Neural cell (in vitro differentiated cells): Measurements from ENCODE around the gene ARHGEF38. TPM values are rescaled to one million over a fixed set of nuclear protein-coding genes. Genes with fewer than 3 reads are reported as not detected.

Source experiments
- H2AFZ ChIP-seq: fragments of 200-600, 300-800 bp; sonication (generic), shearing (Covaris generic); 2 replicates; pipeline ENCODE4 v1.6.0; 2014; ENCODE audit warnings: low read depth, mild to moderate bottlenecking, antibody characterized with exemption, low read length, moderate library complexity
- H3F3A ChIP-seq: fragments of 200-600 bp; shearing (Covaris generic); 2 replicates; pipeline ENCODE4 v1.6.1; 2016; ENCODE audit warnings: mild to moderate bottlenecking, moderate library complexity, mixed read lengths, antibody characterized with exemption, low read length; ENCODE audit not compliant: insufficient read depth, poor library complexity, severe bottlenecking
- H3K27ac ChIP-seq: fragments of 200-600, 300-800 bp; sonication (generic), shearing (Covaris generic); 2 replicates; pipeline ENCODE4 v1.5.1; 2014; ENCODE audit warnings: mild to moderate bottlenecking, low read length, moderate library complexity
- H3K27me3 ChIP-seq: fragments of 300-800, 200-600 bp; sonication (generic), shearing (Covaris generic); 2 replicates; pipeline ENCODE4 v1.6.0; 2014; ENCODE audit warnings: mild to moderate bottlenecking, low read depth, low read length, moderate library complexity; ENCODE audit not compliant: insufficient read depth
- H3K36me3 ChIP-seq: fragments of 300-800, 200-600 bp; sonication (generic), shearing (Covaris generic); 2 replicates; pipeline ENCODE4 v1.5.1; 2014; ENCODE audit warnings: mild to moderate bottlenecking, antibody characterized with exemption, low read length, moderate library complexity; ENCODE audit not compliant: insufficient read depth
- H3K4me2 ChIP-seq: fragments of 300-800, 200-600 bp; sonication (generic), shearing (Covaris generic); 2 replicates; pipeline ENCODE4 v1.6.0; 2014; ENCODE audit warnings: mild to moderate bottlenecking, low read length
- H3K4me3 ChIP-seq: fragments of 300-800, 200-600 bp; sonication (generic), shearing (Covaris generic); 2 replicates; pipeline ENCODE4 v1.5.1; 2014; ENCODE audit warnings: mild to moderate bottlenecking, low read length, moderate library complexity
- H3K79me2 ChIP-seq: fragments of 200-600 bp; shearing (Covaris generic); replicated peaks from 2 replicates; pipeline ENCODE4 v1.6.0; 2014; ENCODE audit warnings: mild to moderate bottlenecking, low read length, moderate library complexity; ENCODE audit not compliant: insufficient read depth
- H3K9ac ChIP-seq: fragments of 300-800, 200-600 bp; sonication (generic), shearing (Covaris generic); 2 replicates; pipeline ENCODE4 v1.6.1; 2016; ENCODE audit warnings: mild to moderate bottlenecking, low read length, mixed read lengths
- H3K9me2 ChIP-seq: fragments of 200-600 bp; shearing (Covaris generic); 2 replicates; pipeline ENCODE4 v1.6.1; 2016; ENCODE audit warnings: mild to moderate bottlenecking, low read length, mixed read lengths; ENCODE audit not compliant: insufficient read depth
- H3K9me3 ChIP-seq: fragments of 200-600, 300-800 bp; sonication (generic), shearing (Covaris generic); 2 replicates; pipeline ENCODE4 v1.6.1; 2016; ENCODE audit warnings: mild to moderate bottlenecking, mixed run types, low read length, moderate library complexity, mixed read lengths
- H4K20me1 ChIP-seq: fragments of 200-600 bp; shearing (Covaris generic); 2 replicates; pipeline ENCODE4 v1.6.1; 2016; ENCODE audit warnings: mild to moderate bottlenecking, mixed run types; ENCODE audit not compliant: insufficient read depth
- EP300 ChIP-seq: fragments of 450-650 bp; conservative IDR thresholded peaks from 2 replicates; pipeline ENCODE4 v1.6.1; 2014; ENCODE audit warnings: antibody characterized with exemption, mild to moderate bottlenecking, moderate library complexity; ENCODE audit not compliant: poor library complexity, severe bottlenecking
- EZH2 ChIP-seq: fragments of 200-600, 300-800 bp; shearing (Covaris generic), sonication (generic); IDR thresholded peaks from 2 replicates; pipeline ENCODE4 v1.6.1; 2014; ENCODE audit warnings: antibody characterized with exemption, low read length, borderline replicate concordance, mild to moderate bottlenecking; ENCODE audit not compliant: insufficient read depth, poor library complexity, severe bottlenecking
- MXI1 ChIP-seq: fragments of 450-650 bp; conservative IDR thresholded peaks from 2 replicates; pipeline ENCODE4 v1.6.1; 2014; ENCODE audit warnings: antibody characterized with exemption, mild to moderate bottlenecking; ENCODE audit not compliant: poor library complexity, severe bottlenecking
- POLR2AphosphoS5 ChIP-seq: IDR thresholded peaks from 2 replicates; pipeline ENCODE4 v1.6.1; 2012
- RAD21 ChIP-seq: fragments of 450-650 bp; conservative IDR thresholded peaks from 2 replicates; pipeline ENCODE4 v1.6.1; 2014; ENCODE audit warnings: antibody characterized with exemption, mild to moderate bottlenecking, moderate library complexity
- REST ChIP-seq: IDR thresholded peaks from 2 replicates; pipeline ENCODE4 v1.6.1; 2012; ENCODE audit warnings: borderline replicate concordance
- SMC3 ChIP-seq: fragments of 450-650 bp; conservative IDR thresholded peaks from 2 replicates; pipeline ENCODE4 v1.6.1; 2014; ENCODE audit warnings: antibody characterized with exemption, mild to moderate bottlenecking, moderate library complexity; ENCODE audit not compliant: poor library complexity
- TAF1 ChIP-seq: IDR thresholded peaks from 2 replicates; pipeline ENCODE4 v1.6.1; 2012; ENCODE audit warnings: low read depth
- polyA plus RNA-seq: library from polyadenylated mRNA; depleted of rRNA; stranded (reverse); fragments of >200 nt; gene quantifications from 2 replicates; pipeline ENCODE4 v1.2.3, GENCODE V29; 2014
- TF ChIP-seq, protein P1 (sequence below): fragments of 450-650 bp; IDR thresholded peaks from 2 replicates; pipeline ENCODE4 v1.5.1; 2014; ENCODE audit warnings: antibody characterized with exemption, mild to moderate bottlenecking, moderate library complexity; ENCODE audit not compliant: poor library complexity, severe bottlenecking

Gene ARHGEF38
- polyA plus RNA-seq, 1 donor from 2014 or later: not detected

- no peaks in the 10 kb centered on the region for H3K9me2 ChIP-seq
- TF ChIP-seq EZH2: no peak
- TF ChIP-seq REST: no peak
- no peak for TF ChIP-seq SMC3
- TF ChIP-seq EP300: no peak
- TF ChIP-seq POLR2AphosphoS5: no peak
- TF ChIP-seq RAD21: no peak
- no peak for TF ChIP-seq TAF1
- no peaks in the 10 kb centered on the region for H3K9me3 ChIP-seq
- H3K27ac ChIP-seq: no peak overlapping the region
- no peaks in the 10 kb centered on the region for H3K27me3 ChIP-seq
- no peaks in the 10 kb centered on the region for H3K36me3 ChIP-seq
- H2AFZ ChIP-seq: no peak overlapping the region
- no peak overlapping the region for H3K4me2 ChIP-seq
- H3F3A ChIP-seq: no peaks in the 10 kb centered on the region
- no peaks in the 10 kb centered on the region for H3K79me2 ChIP-seq
- no peaks in the 10 kb centered on the region for H4K20me1 ChIP-seq
- H3K9ac ChIP-seq: no peak overlapping the region
- H3K4me3 ChIP-seq: no peak overlapping the region
Measured at GRCh38 chr4:105619188-105619931, 66.9 kb downstream of the ARHGEF38 start.

- Histone ChIP-seq H3K4me2 (no peak overlapping the region), H3K9ac (no peak overlapping the region), H3K79me2 (no peaks in the 10 kb centered on the region), H3F3A (no peaks in the 10 kb centered on the region), H2AFZ (no peak overlapping the region), H3K27me3 (no peaks in the 10 kb centered on the region), H3K27ac (no peak overlapping the region), H3K4me3 (no peak overlapping the region), H3K9me2 (no peaks in the 10 kb centered on the region), H4K20me1 (no peaks in the 10 kb centered on the region), H3K36me3 (no peaks in the 10 kb centered on the region), H3K9me3 (no peaks in the 10 kb centered on the region)
- no peak for TF ChIP-seq MXI1
- TF ChIP-seq REST: no peak
- TF ChIP-seq, protein P1, sequence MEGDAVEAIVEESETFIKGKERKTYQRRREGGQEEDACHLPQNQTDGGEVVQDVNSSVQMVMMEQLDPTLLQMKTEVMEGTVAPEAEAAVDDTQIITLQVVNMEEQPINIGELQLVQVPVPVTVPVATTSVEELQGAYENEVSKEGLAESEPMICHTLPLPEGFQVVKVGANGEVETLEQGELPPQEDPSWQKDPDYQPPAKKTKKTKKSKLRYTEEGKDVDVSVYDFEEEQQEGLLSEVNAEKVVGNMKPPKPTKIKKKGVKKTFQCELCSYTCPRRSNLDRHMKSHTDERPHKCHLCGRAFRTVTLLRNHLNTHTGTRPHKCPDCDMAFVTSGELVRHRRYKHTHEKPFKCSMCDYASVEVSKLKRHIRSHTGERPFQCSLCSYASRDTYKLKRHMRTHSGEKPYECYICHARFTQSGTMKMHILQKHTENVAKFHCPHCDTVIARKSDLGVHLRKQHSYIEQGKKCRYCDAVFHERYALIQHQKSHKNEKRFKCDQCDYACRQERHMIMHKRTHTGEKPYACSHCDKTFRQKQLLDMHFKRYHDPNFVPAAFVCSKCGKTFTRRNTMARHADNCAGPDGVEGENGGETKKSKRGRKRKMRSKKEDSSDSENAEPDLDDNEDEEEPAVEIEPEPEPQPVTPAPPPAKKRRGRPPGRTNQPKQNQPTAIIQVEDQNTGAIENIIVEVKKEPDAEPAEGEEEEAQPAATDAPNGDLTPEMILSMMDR: no peak
- no peak for TF ChIP-seq SMC3
- TF ChIP-seq TAF1: no peak
- TF ChIP-seq EZH2: no peak
- TF ChIP-seq RAD21: no peak
Measured at GRCh38 chr4:105620640-105621323, 68.4 kb downstream of the ARHGEF38 start.
